ENCODE data around the gene DENND1B.

DNA sequence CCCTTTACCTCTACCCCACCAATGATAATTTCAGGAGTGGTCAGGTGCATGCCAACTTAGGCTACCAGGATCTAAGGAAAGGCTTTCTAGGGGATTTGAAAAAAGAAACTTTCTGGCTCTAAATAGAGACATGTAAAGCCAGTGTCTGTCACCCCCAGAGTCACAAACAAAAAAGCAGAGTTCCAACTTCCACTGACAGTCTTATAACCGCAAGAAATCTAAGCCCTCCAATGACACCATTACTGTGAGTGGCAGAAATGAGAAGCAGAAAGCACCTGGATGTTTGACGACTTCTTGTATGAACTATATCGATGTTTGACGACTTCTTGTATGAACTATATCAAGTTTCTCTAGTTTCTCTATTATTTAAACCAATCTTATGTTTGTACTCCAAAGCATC lies 6.0 kb downstream of the DENND1B start:
- TF ChIP-seq CTCF (conservative IDR thresholded peaks at IDR 0.05) (no peak), ZFX (IDR thresholded peaks at IDR 0.05) (no peak)

All from C4-2B (cell line).